ENCODE data around the gene APLNR. TPM values are rescaled to one million over a fixed set of nuclear protein-coding genes. Genes with fewer than 3 reads are reported as not detected.

Gene APLNR
- total RNA-seq, 2 donors from 2014 or later: 2.5 to 7.1 TPM

DNA sequence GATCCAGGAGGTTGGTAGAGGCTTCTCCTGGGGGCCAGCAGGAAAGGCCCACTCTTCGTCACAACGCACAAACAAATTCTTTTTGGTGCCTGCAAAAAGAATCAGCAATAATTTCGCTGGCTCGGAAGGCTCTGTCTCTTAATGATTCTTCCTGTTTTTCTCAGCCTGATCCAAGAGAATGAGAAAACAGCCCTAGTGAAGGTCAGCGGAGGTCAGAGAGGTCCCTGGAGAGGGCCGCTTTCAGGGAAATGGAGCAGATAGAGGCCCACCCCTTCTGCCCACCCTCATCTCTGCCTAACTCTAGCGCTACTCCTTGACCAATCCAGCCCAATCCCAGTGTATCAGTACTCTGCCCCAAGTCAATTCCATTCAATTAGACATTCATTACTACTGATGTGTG, 36.1 kb downstream of the APLNR start:
- no peak for DNase-seq
- Histone ChIP-seq H3K27ac (no peak overlapping the region), H3K4me3 (no peak overlapping the region), H3K9ac (ENCODE audit: low read depth in 2 of 2, low read length in 2 of 2) (no peak overlapping the region), H3K36me3 (no peaks in the 10 kb centered on the region), H3K27me3 (no peaks in the 10 kb centered on the region), H3K9me3 (no peaks in the 10 kb centered on the region), H3K4me1 (no peaks in the 10 kb centered on the region)
- TF ChIP-seq, protein P1, sequence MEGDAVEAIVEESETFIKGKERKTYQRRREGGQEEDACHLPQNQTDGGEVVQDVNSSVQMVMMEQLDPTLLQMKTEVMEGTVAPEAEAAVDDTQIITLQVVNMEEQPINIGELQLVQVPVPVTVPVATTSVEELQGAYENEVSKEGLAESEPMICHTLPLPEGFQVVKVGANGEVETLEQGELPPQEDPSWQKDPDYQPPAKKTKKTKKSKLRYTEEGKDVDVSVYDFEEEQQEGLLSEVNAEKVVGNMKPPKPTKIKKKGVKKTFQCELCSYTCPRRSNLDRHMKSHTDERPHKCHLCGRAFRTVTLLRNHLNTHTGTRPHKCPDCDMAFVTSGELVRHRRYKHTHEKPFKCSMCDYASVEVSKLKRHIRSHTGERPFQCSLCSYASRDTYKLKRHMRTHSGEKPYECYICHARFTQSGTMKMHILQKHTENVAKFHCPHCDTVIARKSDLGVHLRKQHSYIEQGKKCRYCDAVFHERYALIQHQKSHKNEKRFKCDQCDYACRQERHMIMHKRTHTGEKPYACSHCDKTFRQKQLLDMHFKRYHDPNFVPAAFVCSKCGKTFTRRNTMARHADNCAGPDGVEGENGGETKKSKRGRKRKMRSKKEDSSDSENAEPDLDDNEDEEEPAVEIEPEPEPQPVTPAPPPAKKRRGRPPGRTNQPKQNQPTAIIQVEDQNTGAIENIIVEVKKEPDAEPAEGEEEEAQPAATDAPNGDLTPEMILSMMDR (IDR thresholded peaks at IDR 0.05): no peak
- intact Hi-C loops (cut with DNase I): no loop called here

DNA sequence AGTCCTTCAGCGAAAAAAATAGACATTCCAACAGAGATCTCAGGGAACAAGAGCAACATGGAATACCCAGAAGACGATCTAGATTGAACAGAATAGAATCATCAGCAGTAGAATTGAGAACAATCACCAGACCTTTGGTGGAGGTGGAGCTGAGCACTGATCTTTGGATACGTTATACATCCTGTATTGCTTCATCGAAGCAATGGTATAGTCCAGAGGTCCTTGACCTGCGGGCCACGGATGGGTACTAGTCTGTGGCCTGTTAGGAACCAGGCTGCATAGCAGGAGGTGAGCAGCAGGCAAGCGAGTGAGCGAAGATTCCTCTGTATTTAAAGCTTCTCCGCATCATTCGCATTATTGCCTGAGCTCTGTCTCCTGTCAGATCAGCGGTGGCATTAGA, 37.7 kb downstream of the APLNR start:
- Histone ChIP-seq H3K27ac (no peak overlapping the region), H3K4me1 (no peaks in the 10 kb centered on the region), H3K9ac (ENCODE audit: low read depth in 2 of 2, low read length in 2 of 2) (no peak overlapping the region), H3K27me3 (no peaks in the 10 kb centered on the region), H3K9me3 (no peaks in the 10 kb centered on the region), H3K4me3 (no peak overlapping the region), H3K36me3 (no peaks in the 10 kb centered on the region)
- intact Hi-C loops (cut with DNase I): no loop called here
- no peak for DNase-seq
- TF ChIP-seq, protein P1 (IDR thresholded peaks at IDR 0.05): no peak

DNA sequence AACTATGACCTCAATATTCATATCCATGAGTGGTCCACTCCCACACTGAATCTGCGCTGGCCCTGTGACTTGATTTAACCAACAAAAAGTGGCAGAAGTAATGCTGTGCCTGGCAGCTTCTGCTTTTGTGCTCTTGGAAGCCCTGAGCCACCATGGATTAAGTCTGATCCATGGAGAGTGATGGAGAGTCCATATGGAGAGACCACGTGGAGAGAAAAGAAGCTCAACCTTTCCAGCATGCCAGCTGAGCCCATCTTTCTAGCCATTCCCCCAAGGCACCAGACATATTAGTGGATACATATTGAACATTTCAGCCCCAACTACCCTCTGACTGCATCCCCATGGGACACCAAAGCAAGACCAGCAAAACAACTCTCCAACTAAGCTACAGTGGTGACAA, 39.3 kb downstream of the APLNR start:
- Histone ChIP-seq H3K27me3 (no peaks in the 10 kb centered on the region), H3K9ac (ENCODE audit: low read depth in 2 of 2, low read length in 2 of 2) (no peak overlapping the region), H3K4me1 (no peaks in the 10 kb centered on the region), H3K4me3 (no peak overlapping the region), H3K27ac (no peak overlapping the region), H3K9me3 (no peaks in the 10 kb centered on the region), H3K36me3 (no peaks in the 10 kb centered on the region)
- TF ChIP-seq, protein P1 (IDR thresholded peaks at IDR 0.05): no peak
- no peak for DNase-seq
- intact Hi-C loops (cut with DNase I): no loop called here

DNA sequence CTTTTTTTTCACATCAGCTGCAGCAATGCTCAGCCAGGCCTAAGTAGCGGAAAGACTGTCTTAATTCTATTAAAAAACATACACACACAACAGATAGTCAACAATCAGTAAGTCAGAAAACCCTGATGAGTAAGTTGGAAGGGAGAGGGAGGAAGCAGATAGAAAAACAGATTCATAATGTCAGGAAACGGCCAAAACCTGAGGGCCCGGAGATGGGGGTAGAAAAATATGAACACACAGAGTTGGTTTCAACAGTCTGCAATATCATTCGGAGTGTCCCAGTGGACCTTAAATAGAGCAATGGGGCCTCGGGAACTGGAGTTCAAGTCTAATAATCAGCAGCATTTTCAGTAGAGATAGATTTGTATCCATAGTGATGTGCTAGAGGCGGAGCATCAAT, 40.5 kb downstream of the APLNR start:
- Histone ChIP-seq H3K36me3 (no peaks in the 10 kb centered on the region), H3K27ac (no peak overlapping the region), H3K4me1 (no peaks in the 10 kb centered on the region), H3K4me3 (no peak overlapping the region), H3K9ac (ENCODE audit: low read depth in 2 of 2, low read length in 2 of 2) (no peak overlapping the region), H3K27me3 (no peaks in the 10 kb centered on the region), H3K9me3 (no peaks in the 10 kb centered on the region)
- intact Hi-C loops (cut with DNase I): no loop called here
- DNase-seq: no peak
- TF ChIP-seq, protein P1 (IDR thresholded peaks at IDR 0.05): no peak

DNA sequence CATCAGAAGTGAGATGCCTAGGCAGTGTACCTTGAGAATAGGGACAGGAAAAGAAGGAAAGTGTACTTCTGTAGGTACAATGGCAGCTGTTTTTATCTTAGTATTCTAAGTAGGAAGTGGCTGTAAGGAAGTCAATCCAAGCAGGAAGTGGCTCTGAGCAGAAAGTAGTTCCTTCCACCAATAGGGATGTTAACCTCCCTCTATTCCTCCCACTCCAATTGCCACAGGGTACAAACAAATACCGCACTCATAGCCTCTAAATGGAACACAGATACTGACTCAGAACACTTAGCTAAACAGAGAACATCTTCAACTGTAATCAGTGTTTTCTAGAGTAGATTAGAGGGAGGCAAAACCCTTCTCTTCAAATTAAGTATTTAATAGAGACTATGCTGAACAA, 44.7 kb downstream of the APLNR start:
- Histone ChIP-seq H3K4me1 (no peaks in the 10 kb centered on the region), H3K9ac (ENCODE audit: low read depth in 2 of 2, low read length in 2 of 2) (no peak overlapping the region), H3K9me3 (no peaks in the 10 kb centered on the region), H3K27me3 (no peaks in the 10 kb centered on the region), H3K27ac (no peak overlapping the region), H3K4me3 (no peak overlapping the region), H3K36me3 (no peaks in the 10 kb centered on the region)
- TF ChIP-seq, protein P1 (IDR thresholded peaks at IDR 0.05): no peak
- intact Hi-C loops (cut with DNase I): no loop called here
- DNase-seq: no peak

Data from colonic mucosa (tissue), 4 donors.